RWPE2 (cell line): Measurements from ENCODE around the gene ADA.
"Not testable (repeated sequence)": the region's sequence is repeated elsewhere in the genome, so short reads cannot be mapped to it uniquely, and the experiment has no call there.

ENCODE experiments used
- ATAC-seq: fragments of 200-7000 bp; cut with Tn5 transposase; 3 replicates; pipeline ENCODE4 v1.9.1; 2021; ENCODE audit warnings: low read depth
- DNase-seq: peaks from one replicate; pipeline ENCODE4 v3.0.0-alpha.2; 2020; ENCODE audit warnings: low spot score
- H3K27ac ChIP-seq: fragments of 450-650 bp; 2 replicates; pipeline ENCODE4 v1.5.1; 2017; ENCODE audit warnings: mild to moderate bottlenecking; ENCODE audit not compliant: poor library complexity, severe bottlenecking
- H3K27me3 ChIP-seq: fragments of 250-450 bp; sonication (Bioruptor Pico); 2 replicates; pipeline ENCODE4 v1.5.1; 2021; ENCODE audit warnings: mild to moderate bottlenecking, moderate library complexity; ENCODE audit not compliant: insufficient read depth, poor library complexity, severe bottlenecking
- H3K36me3 ChIP-seq: fragments of 250-450 bp; sonication (Bioruptor Pico); 2 replicates; pipeline ENCODE4 v1.5.1; 2020; ENCODE audit warnings: low read depth, mild to moderate bottlenecking, moderate library complexity
- H3K4me1 ChIP-seq: fragments of 250-450 bp; sonication (Bioruptor Pico); 2 replicates; pipeline ENCODE4 v1.5.1; 2021; ENCODE audit warnings: mild to moderate bottlenecking, moderate library complexity; ENCODE audit not compliant: insufficient read depth, poor library complexity, severe bottlenecking
- H3K4me3 ChIP-seq: fragments of 250-450 bp; sonication (Bioruptor Pico); 2 replicates; pipeline ENCODE4 v1.5.1; 2021; ENCODE audit warnings: mild to moderate bottlenecking, moderate library complexity; ENCODE audit not compliant: severe bottlenecking
- H3K9me3 ChIP-seq: fragments of 250-450 bp; sonication (Bioruptor Pico); 2 replicates; pipeline ENCODE4 v1.5.1; 2021; ENCODE audit warnings: mild to moderate bottlenecking, moderate library complexity; ENCODE audit not compliant: severe bottlenecking
- CTCF ChIP-seq: fragments of 450-650 bp; IDR thresholded peaks from one replicate; pipeline ENCODE4 v1.5.1; 2017; ENCODE audit warnings: mild to moderate bottlenecking, moderate library complexity; ENCODE audit not compliant: poor library complexity, severe bottlenecking

The ADA gene

GRCh38 chr20:44651684-44652423 is at the start of gene ADA:
TSS of gene ADA (minus strand) at chr20:44651699. CDS start at chr20:44651607, 92 bp downstream.
- peak; percentile 92 for DNase-seq
- no peaks in the 10 kb centered on the region for H3K36me3 ChIP-seq
- peak within 1 kb of the TSS; percentile 40 for H3K27ac ChIP-seq
- peaks cover 3% of the 10 kb centered on the region for H3K4me1 ChIP-seq
- no peaks in the 10 kb centered on the region for H3K9me3 ChIP-seq
- H3K4me3 ChIP-seq: peak within 1 kb of the TSS; percentile 64
- TF ChIP-seq CTCF: peak; percentile 12
- peak; percentile 79 for ATAC-seq
- no peaks in the 10 kb centered on the region for H3K27me3 ChIP-seq

- H3K4me1 ChIP-seq: peaks cover 22% of the 10 kb centered on the region
- no peak for ATAC-seq
- H3K27ac ChIP-seq: no peak overlapping the region
- H3K4me3 ChIP-seq: no peak overlapping the region
- no peaks in the 10 kb centered on the region for H3K36me3 ChIP-seq
- H3K9me3 ChIP-seq: no peaks in the 10 kb centered on the region
- H3K27me3 ChIP-seq: no peaks in the 10 kb centered on the region
- no peak for TF ChIP-seq CTCF
- peak; percentile 80 for DNase-seq
These were observed 48.8 kb upstream of the ADA start for GRCh38 chr20:44700306-44700705.

GRCh38 chr20:44698351-44698750 is 46.9 kb upstream of the ADA start:
- Histone ChIP-seq H3K4me3 (no peak overlapping the region), H3K4me1 (peaks cover 21% of the 10 kb centered on the region), H3K36me3 (no peaks in the 10 kb centered on the region), H3K27me3 (no peaks in the 10 kb centered on the region), H3K27ac (no peak overlapping the region), H3K9me3 (no peaks in the 10 kb centered on the region)
- peak; percentile 68 for DNase-seq
- no peak for TF ChIP-seq CTCF
- no peak for ATAC-seq

GRCh38 chr20:44697041-44697440 is 45.5 kb upstream of the ADA start:
- H3K36me3 ChIP-seq, H3K4me3 ChIP-seq, H3K27ac ChIP-seq, H3K27me3 ChIP-seq, ATAC-seq, H3K9me3 ChIP-seq: not testable (repeated sequence)
- peaks cover 31% of the 10 kb centered on the region for H3K4me1 ChIP-seq
- peak; percentile 25 for DNase-seq

- TF ChIP-seq CTCF: peak; percentile 14
- H3K4me3 ChIP-seq: no peak overlapping the region
- H3K27ac ChIP-seq: peak overlapping the region; percentile 77
- peaks cover 4% of the 10 kb centered on the region for H3K9me3 ChIP-seq
- no peak for DNase-seq
- H3K27me3 ChIP-seq: no peaks in the 10 kb centered on the region
- no peaks in the 10 kb centered on the region for H3K36me3 ChIP-seq
- no peak for ATAC-seq
- peaks cover 25% of the 10 kb centered on the region for H3K4me1 ChIP-seq
These were observed 44.8 kb upstream of the ADA start for GRCh38 chr20:44696315-44696714.
